ENCODE results near the gene FXYD1. TPM values are rescaled to one million over a fixed set of nuclear protein-coding genes. Genes with fewer than 3 reads are reported as not detected.

Gene FXYD1
- total RNA-seq, 4 donors from 2014 or later = 28.7 to 108 (median 37.8) TPM

DNA sequence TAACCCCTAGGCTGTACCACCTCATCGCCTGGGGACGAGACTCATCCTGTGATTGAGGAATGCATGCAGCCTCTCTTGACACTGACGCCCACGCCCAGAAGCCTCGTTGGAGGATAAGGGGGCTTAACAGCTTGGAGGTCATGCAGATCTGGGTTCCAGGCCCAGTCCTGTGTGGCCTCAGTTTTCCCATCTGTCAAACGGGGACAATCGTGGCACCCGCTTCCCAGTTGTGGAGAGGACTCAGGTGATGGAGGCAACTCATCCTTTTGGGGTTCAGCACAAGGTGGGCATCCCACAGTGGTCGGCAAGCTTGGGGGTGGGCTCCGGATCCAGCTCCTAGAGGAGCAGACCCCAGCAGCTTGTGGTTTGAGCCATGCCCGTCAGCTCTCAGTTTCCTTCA, 2.4 kb upstream of the FXYD1 start:
- TF ChIP-seq, protein P1, sequence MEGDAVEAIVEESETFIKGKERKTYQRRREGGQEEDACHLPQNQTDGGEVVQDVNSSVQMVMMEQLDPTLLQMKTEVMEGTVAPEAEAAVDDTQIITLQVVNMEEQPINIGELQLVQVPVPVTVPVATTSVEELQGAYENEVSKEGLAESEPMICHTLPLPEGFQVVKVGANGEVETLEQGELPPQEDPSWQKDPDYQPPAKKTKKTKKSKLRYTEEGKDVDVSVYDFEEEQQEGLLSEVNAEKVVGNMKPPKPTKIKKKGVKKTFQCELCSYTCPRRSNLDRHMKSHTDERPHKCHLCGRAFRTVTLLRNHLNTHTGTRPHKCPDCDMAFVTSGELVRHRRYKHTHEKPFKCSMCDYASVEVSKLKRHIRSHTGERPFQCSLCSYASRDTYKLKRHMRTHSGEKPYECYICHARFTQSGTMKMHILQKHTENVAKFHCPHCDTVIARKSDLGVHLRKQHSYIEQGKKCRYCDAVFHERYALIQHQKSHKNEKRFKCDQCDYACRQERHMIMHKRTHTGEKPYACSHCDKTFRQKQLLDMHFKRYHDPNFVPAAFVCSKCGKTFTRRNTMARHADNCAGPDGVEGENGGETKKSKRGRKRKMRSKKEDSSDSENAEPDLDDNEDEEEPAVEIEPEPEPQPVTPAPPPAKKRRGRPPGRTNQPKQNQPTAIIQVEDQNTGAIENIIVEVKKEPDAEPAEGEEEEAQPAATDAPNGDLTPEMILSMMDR (IDR thresholded peaks at IDR 0.05; ENCODE audit: low read depth) = no peak

DNA sequence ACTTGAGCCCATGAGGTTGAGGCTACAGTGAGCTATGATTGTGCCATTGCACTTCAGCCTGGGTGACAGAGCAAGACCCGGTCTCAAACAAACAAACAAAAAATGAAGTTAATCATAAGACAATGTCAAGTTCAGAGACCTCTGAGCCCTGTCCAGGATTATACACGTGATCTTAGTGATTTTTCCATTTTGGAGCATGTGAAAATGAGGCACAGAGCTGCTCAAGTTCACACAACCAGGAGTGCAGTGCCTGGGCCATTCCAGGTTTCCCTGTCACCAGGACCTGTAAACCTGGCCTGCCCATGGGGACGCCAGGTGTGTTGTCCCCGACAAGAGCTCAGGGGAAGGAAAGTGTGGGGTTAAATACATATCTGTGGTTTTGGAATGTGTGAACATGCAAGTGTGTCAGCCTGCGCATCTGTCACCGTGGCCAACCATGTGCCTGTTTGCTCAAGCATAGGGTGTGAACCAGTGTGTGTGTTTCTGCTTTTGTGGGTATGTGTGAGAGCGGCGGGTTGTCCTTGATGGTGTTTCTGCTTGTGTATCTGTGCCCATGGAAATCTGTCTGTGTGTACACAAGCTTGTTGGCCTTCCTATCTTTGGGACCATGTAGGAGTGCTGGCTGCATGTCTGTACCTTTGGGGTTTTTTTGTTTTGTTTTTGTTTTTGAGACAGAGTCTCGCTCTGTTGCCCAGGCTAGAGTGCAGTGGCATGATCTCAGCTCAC, 1.5 kb upstream of the FXYD1 start:
- TF ChIP-seq, protein P1 (IDR thresholded peaks at IDR 0.05; ENCODE audit: low read depth) = no peak

DNA sequence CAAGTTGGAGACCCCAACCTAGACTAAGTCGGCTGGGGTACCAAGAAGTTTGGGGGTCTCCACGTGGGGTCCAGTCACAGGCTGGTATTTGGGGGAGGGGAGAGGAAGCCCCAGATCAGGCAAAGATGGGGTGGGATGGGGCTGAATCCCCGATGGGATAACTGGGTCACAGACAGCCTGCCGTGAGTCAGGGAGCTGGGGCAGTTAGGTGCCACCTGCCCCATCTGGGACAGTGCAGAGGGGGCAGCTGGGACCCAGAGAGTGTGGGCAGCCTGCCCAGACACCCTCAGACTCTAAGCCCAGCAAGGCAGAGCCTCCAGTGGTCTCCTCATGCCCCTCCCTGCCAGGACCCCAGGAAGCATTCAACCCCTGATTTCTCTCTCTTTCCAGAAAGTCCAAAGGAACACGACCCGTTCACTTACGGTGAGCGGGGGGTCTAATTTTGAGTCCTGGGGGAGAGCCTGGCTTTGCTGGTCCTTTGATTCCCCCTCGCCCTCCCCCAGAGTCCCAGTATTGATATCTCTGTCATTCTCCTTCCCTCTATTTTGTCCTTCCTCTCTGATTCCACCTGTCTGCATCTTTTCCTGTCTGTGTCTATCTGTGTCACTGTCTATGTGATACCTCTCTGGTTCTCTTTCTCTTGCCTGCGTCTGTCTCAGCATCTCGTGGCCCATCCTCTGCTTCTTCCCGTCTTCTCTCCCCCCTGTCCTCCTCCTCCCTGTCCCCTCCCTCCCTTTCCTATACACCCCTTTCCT, 1.8 kb downstream of the FXYD1 start:
- TF ChIP-seq, protein P1 (IDR thresholded peaks at IDR 0.05; ENCODE audit: low read depth) = no peak

DNA sequence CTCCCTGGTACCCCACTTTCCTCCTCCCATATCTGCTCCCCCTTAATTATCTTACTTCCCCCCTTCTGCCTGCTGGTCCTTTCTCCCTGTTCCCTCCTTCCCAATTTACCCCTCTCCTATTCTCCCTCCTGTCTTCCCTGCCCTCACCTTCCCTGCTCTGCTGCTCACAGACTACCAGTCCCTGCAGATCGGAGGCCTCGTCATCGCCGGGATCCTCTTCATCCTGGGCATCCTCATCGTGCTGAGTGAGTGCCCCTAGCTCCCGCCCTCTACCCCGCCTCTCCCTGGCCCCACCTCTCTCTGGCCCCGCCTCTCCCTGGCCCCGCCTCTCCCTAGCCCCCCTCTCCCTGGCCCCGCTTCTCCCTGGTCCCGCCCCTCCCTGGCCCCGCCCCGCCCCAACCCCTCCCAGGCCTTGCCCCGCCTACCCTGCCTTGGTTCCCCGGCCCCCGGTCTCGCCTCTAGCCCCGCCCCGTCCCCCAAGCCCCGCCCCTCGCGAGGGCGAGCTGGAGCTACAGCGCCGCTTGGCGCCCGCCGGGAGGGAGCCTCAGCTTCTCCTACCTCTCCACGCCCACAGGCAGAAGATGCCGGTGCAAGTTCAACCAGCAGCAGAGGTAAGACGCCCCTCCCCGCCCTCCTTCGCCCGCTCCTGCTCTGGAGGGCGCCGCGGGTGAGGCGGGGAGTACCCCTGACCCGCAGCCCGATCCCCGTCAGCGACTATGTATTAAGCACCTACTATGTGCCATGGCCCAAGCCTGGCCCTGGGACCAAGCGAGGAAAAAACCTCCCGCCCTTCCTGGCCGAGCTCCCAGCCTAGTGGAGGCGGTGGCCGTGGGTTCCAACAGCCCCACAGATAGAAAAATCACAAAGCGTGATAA, 2.6 kb downstream of the FXYD1 start:
- TF ChIP-seq, protein P1 (IDR thresholded peaks at IDR 0.05; ENCODE audit: low read depth) = no peak

DNA sequence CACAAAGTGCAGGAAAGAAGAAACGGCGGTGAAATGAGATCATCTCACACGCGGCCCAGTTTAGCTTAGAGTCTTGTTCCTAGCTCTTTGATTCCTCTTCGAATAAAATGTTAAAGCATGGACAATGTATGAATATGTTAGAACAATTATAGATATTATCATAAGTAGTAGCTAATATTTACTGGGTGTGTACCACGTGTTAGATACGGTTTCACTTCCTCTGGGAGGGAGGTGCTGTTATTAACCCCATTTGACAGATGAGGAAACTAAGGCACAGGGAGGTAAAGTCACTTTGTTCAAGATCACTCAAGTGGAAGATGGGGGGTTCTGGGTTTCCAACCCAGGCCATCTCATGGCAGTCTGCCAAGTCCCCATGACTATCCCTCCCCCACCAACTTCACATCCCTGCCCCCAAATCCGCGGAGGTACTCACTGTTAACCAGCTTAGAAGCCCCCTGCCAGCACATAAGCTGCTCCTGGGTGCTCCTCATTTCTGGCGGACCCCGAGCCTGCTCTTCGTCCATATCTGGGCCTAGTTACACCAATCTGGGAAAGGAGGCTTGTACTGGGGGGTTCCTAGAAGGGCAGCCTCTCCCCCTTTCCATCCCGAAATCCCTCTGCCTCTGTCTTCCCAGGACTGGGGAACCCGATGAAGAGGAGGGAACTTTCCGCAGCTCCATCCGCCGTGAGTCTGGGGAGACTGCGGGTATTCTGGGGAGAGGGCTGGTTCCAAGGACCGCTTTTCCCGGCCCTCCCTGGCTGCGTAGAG, 3.4 kb downstream of the FXYD1 start:
- TF ChIP-seq, protein P1 (IDR thresholded peaks at IDR 0.05; ENCODE audit: low read depth) = no peak

DNA sequence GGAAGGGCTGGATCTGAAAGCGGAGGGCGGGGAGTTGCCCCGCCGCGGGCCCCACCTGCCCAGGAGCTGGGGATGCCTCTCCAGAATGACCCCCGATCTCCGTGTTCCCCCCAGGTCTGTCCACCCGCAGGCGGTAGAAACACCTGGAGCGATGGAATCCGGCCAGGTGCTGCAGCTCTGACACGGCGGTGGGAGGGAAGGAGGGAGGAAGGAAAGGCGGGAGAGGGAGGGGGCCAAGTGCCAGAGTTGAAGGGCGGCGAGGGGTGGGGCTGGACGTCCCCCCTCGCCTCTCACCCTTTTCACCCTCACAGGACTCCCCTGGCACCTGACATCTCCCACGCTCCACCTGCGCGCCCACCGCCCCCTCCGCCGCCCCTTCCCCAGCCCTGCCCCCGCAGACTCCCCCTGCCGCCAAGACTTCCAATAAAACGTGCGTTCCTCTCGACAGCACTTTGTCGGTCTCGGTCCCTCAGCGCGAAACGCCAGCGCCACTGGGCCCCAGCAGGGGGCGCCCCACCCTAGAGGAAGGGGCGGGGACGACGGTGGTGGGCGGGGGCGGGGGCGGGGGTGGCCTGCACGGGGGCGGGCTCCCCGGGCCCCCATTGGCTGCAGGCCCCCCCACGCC, 4.1 kb downstream of the FXYD1 start:
- TF ChIP-seq, protein P1 (IDR thresholded peaks at IDR 0.05; ENCODE audit: low read depth) = no peak

Measured in subcutaneous adipose tissue (tissue), 4 donors.